HG03175 (cell line): ENCODE results near the gene ATF4.
"Not testable (repeated sequence)": the region's sequence is repeated elsewhere in the genome, so short reads cannot be mapped to it uniquely, and the experiment has no call there.

ENCODE experiments used
- ATAC-seq: cut with Tn5 transposase; IDR thresholded peaks from one replicate; pipeline ENCODE4 v1.9.1; 2021; ENCODE audit warnings: mild to moderate bottlenecking, moderate library complexity; ENCODE audit not compliant: unreplicated experiment

Gene ATF4

GRCh38 chr22:39489094-39490068, 31.0 kb upstream of the ATF4 start:
- ATAC-seq, result no peak

- peak; percentile 86 for ATAC-seq
Observed at GRCh38 chr22:39490135-39490798, 30.1 kb upstream of the ATF4 start.

- no peak for ATAC-seq
Observed at GRCh38 chr22:39490966-39491680, 29.2 kb upstream of the ATF4 start.

- no peak for ATAC-seq
Observed at GRCh38 chr22:39491696-39492095, 28.7 kb upstream of the ATF4 start.

- ATAC-seq, result no peak
Observed at GRCh38 chr22:39492186-39492585, 28.2 kb upstream of the ATF4 start.

- no peak for ATAC-seq
Observed at GRCh38 chr22:39493759-39494158, 26.6 kb upstream of the ATF4 start.

GRCh38 chr22:39494471-39495120, 25.8 kb upstream of the ATF4 start:
- no peak for ATAC-seq

GRCh38 chr22:39496131-39496838, 24.1 kb upstream of the ATF4 start:
- no peak for ATAC-seq

- ATAC-seq, result no peak
Observed at GRCh38 chr22:39497429-39497828, 22.9 kb upstream of the ATF4 start.

- no peak for ATAC-seq
Observed at GRCh38 chr22:39498368-39498767, 22.0 kb upstream of the ATF4 start.

- ATAC-seq, result no peak
Observed at GRCh38 chr22:39498802-39499201, 21.6 kb upstream of the ATF4 start.

- no peak for ATAC-seq
Observed at GRCh38 chr22:39500101-39500500, 20.3 kb upstream of the ATF4 start.

- ATAC-seq, result no peak
Observed at GRCh38 chr22:39501644-39502108, 18.7 kb upstream of the ATF4 start.

- peak; percentile 87 for ATAC-seq
Observed at GRCh38 chr22:39502109-39502788, 18.1 kb upstream of the ATF4 start, which contains the start of gene MIEF1. MIEF1 (plus strand) TSS chr22:39502290; CDS start chr22:39511295, 9,005 bp downstream.

GRCh38 chr22:39502789-39503409, 17.5 kb upstream of the ATF4 start:
- no peak for ATAC-seq

- ATAC-seq, result no peak
Observed at GRCh38 chr22:39503630-39504029, 16.7 kb upstream of the ATF4 start.

GRCh38 chr22:39504071-39504470, 16.3 kb upstream of the ATF4 start:
- ATAC-seq, result no peak

GRCh38 chr22:39507021-39507420, 13.3 kb upstream of the ATF4 start:
- not testable (repeated sequence) for ATAC-seq

GRCh38 chr22:39508393-39508792, 12.0 kb upstream of the ATF4 start:
- ATAC-seq, result no peak
